Measurements from ENCODE around the gene ATP5MG. TPM values are rescaled to one million over a fixed set of nuclear protein-coding genes. Genes with fewer than 3 reads are reported as not detected.

Gene ATP5MG
- total RNA-seq, 1 experiment from 2014 or later = 205 TPM

- no peaks in the 10 kb centered on the region for H3K27me3 ChIP-seq (ENCODE audit: insufficient read depth, low read length)
- DNase-seq (ENCODE audit: low read depth, low spot score) (peak; percentile 33), ATAC-seq (peak; percentile 71)
- H3K4me3 ChIP-seq (replicated peaks in 1 of 2; ENCODE audit: low read depth in 1 of 2, low read length in 2 of 2) = no peak overlapping the region
- peak overlapping the region; percentile 24 for H3K4me2 ChIP-seq (ENCODE audit: low read length)
- no peaks in the 10 kb centered on the region for H3K79me2 ChIP-seq (ENCODE audit: insufficient read depth, low read length)
- no peak overlapping the region for H3K27ac ChIP-seq (ENCODE audit: low read depth, low read length)
- no peak overlapping the region for H2AFZ ChIP-seq (ENCODE audit: low read depth, low read length, poor library complexity, severe bottlenecking)
- ChIA-PET POLR2A (no interaction called here), CTCF (no interaction called here), RAD21 (ENCODE audit: low non-redundant PET in 1 of 2, low total read pairs in 2 of 2, uncharacterized antibody in 2 of 2, unreplicated experiment in 2 of 2) (interaction anchor here in 1 of 2 experiments (0.6 kb wide), 1 partner anchor 21 kb away, joined by 3 read pairs; the partner anchor contains the start of gene KMT2A)
- no peaks in the 10 kb centered on the region for H3K9me3 ChIP-seq (ENCODE audit: control insufficient read depth in 1 of 2, insufficient read depth in 1 of 2, low read depth in 1 of 2, low read length in 2 of 2)
- no peaks in the 10 kb centered on the region for H4K20me1 ChIP-seq (ENCODE audit: insufficient read depth)
- intact Hi-C loops (cut with micrococcal nuclease) = no loop called here
- peaks cover 0 to 13% of the 10 kb centered on the region in 2 experiments; a peak in 2 of 4 replicates for H3K4me1 ChIP-seq (ENCODE audit: control insufficient read depth in 1 of 2, insufficient read depth in 2 of 2, low read length in 2 of 2)
- no peaks in the 10 kb centered on the region for H3K36me3 ChIP-seq (ENCODE audit: control insufficient read depth in 1 of 2, insufficient read depth in 2 of 2, low read length in 2 of 2)
- no peaks in the 10 kb centered on the region for H3K9me2 ChIP-seq (ENCODE audit: insufficient read depth)
- H3K9ac ChIP-seq (ENCODE audit: low read length) = no peak overlapping the region
- BruUV-seq (replicated peaks) = no TSS peak
- TF ChIP-seq REST (IDR thresholded peaks at IDR 0.05; ENCODE audit: low read depth) (no peak), TCF7L2 (IDR thresholded peaks at IDR 0.05; ENCODE audit: borderline replicate concordance, extremely low read depth, insufficient read depth, insufficient read length) (no peak), CEBPB (IDR thresholded peaks at IDR 0.05; ENCODE audit: low read depth) (no peak), CTCF (IDR thresholded peaks at IDR 0.05 in 2 of 3, conservative IDR thresholded peaks at IDR 0.05 in 1 of 3; ENCODE audit: borderline replicate concordance in 1 of 3, insufficient read depth in 1 of 3, low read depth in 2 of 3, low read length in 2 of 3) (no peak), SP1 (IDR thresholded peaks at IDR 0.05; ENCODE audit: low read depth) (no peak), ATF3 (IDR thresholded peaks at IDR 0.05) (no peak), POLR2A (IDR thresholded peaks at IDR 0.05; ENCODE audit: borderline replicate concordance, extremely low read depth, insufficient read depth, insufficient read length) (no peak), EGR1 (IDR thresholded peaks at IDR 0.05; ENCODE audit: low read depth) (no peak), POLR2AphosphoS5 (IDR thresholded peaks at IDR 0.05; ENCODE audit: low read depth, low read length) (no peak), FOSL1 (IDR thresholded peaks at IDR 0.05; ENCODE audit: low read depth) (peak; percentile 37), JUND (IDR thresholded peaks at IDR 0.05) (peak; percentile 40), SIN3A (IDR thresholded peaks at IDR 0.05; ENCODE audit: low read depth) (0 out of 2 replicates have a peak, but pooled peaks have one; percentile 29), EZH2 (IDR thresholded peaks at IDR 0.05) (no peak), ZBTB33 (IDR thresholded peaks at IDR 0.05; ENCODE audit: extremely low read depth, insufficient replicate concordance, low read length) (no peak), SRF (IDR thresholded peaks at IDR 0.05; ENCODE audit: low read depth) (no peak), YY1 (IDR thresholded peaks at IDR 0.05; ENCODE audit: extremely low read depth, insufficient replicate concordance, low read depth, low read length) (no peak), EZH2phosphoT487 (IDR thresholded peaks at IDR 0.05; ENCODE audit: borderline replicate concordance) (no peak), ZNF274 (IDR thresholded peaks at IDR 0.05; ENCODE audit: low read depth, low read length) (no peak), RAD21 (IDR thresholded peaks at IDR 0.05; ENCODE audit: low read depth) (no peak), ELF1 (IDR thresholded peaks at IDR 0.05; ENCODE audit: borderline replicate concordance, low read depth) (0 out of 2 replicates have a peak, but pooled peaks have one; percentile 18), CBX3 (IDR thresholded peaks at IDR 0.05; ENCODE audit: low read depth) (0 out of 2 replicates have a peak, but pooled peaks have one; percentile 25)
- TF ChIP-seq, protein P1, sequence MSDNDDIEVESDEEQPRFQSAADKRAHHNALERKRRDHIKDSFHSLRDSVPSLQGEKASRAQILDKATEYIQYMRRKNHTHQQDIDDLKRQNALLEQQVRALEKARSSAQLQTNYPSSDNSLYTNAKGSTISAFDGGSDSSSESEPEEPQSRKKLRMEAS (IDR thresholded peaks at IDR 0.05) = no peak
These were observed 14.3 kb downstream of the ATP5MG start for GRCh38 chr11:118415739-118416068.
